Stimulated activated CD8-positive, alpha-beta memory T cell treated with anti-CD3 and anti-CD28 coated beads, Interleukin-12 subunit alpha, Interleukin-12 subunit beta, amount 100 ng/mL, for 1 hour (primary cell): Measurements from ENCODE around the gene KIF6.
"Not testable (repeated sequence)": the region's sequence is repeated elsewhere in the genome, so short reads cannot be mapped to it uniquely, and the experiment has no call there.

Source experiments
- DNase-seq: peaks from one replicate; pipeline ENCODE4 v3.0.0-alpha.2; 2020; ENCODE audit warnings: low read depth

Gene KIF6

GRCh38 chr6:39496456-39496855 lies 228.8 kb downstream of the KIF6 start:
- no peak for DNase-seq

GRCh38 chr6:39495640-39496039 lies 229.6 kb downstream of the KIF6 start:
- no peak for DNase-seq

- DNase-seq, result no peak
Measured at GRCh38 chr6:39494998-39495397, 230.2 kb downstream of the KIF6 start.

- no peak for DNase-seq
Measured at GRCh38 chr6:39493777-39494176, 231.4 kb downstream of the KIF6 start.

- DNase-seq, result no peak
Measured at GRCh38 chr6:39493174-39493573, 232.0 kb downstream of the KIF6 start.

- DNase-seq, result no peak
Measured at GRCh38 chr6:39490108-39490507, 235.1 kb downstream of the KIF6 start.

GRCh38 chr6:39488255-39488879 lies 236.8 kb downstream of the KIF6 start:
- no peak for DNase-seq

GRCh38 chr6:39484276-39484675 lies 240.9 kb downstream of the KIF6 start:
- no peak for DNase-seq

GRCh38 chr6:39479819-39480218 lies 245.4 kb downstream of the KIF6 start:
- DNase-seq, result not testable (repeated sequence)

- DNase-seq, result no peak
Measured at GRCh38 chr6:39476670-39477069, 248.5 kb downstream of the KIF6 start.

- DNase-seq, result no peak
Measured at GRCh38 chr6:39476151-39476550, 249.1 kb downstream of the KIF6 start.

GRCh38 chr6:39471954-39472659 lies 253.1 kb downstream of the KIF6 start:
- no peak for DNase-seq

- DNase-seq, result no peak
Measured at GRCh38 chr6:39470506-39470905, 254.7 kb downstream of the KIF6 start.

GRCh38 chr6:39468385-39468784 lies 256.8 kb downstream of the KIF6 start:
- DNase-seq, result no peak

- DNase-seq, result no peak
Measured at GRCh38 chr6:39466631-39467030, 258.6 kb downstream of the KIF6 start.

- no peak for DNase-seq
Measured at GRCh38 chr6:39465539-39465938, 259.7 kb downstream of the KIF6 start.

- DNase-seq, result no peak
Measured at GRCh38 chr6:39464067-39464466, 261.1 kb downstream of the KIF6 start.

- no peak for DNase-seq
Measured at GRCh38 chr6:39453956-39454524, 271.2 kb downstream of the KIF6 start.

- DNase-seq, result no peak
Measured at GRCh38 chr6:39453241-39453640, 272.0 kb downstream of the KIF6 start.

- DNase-seq, result no peak
Measured at GRCh38 chr6:39452306-39453145, 272.7 kb downstream of the KIF6 start.

- DNase-seq, result no peak
Measured at GRCh38 chr6:39451831-39452230, 273.4 kb downstream of the KIF6 start.

GRCh38 chr6:39449022-39449421 lies 276.2 kb downstream of the KIF6 start:
- no peak for DNase-seq

- no peak for DNase-seq
Measured at GRCh38 chr6:39446909-39447308, 278.3 kb downstream of the KIF6 start.
